Keratinocyte (primary cell): Measurements from ENCODE around the gene PPP1R37. TPM values are rescaled to one million over a fixed set of nuclear protein-coding genes. Genes with fewer than 3 reads are reported as not detected.

Source experiments
- DNase-seq: peaks from one replicate; pipeline ENCODE4 v3.0.0-alpha.2; 2011; ENCODE audit warnings: low read depth, missing footprints, low spot score
- FAIRE-seq: peaks from 2 replicates; lab custom pipeline; 2011; peaks lifted over from hg19 to GRCh38; lab: Jason Lieb, UNC
- H2AFZ ChIP-seq: 2 replicates; pipeline ENCODE4 v1.6.0; 2012; ENCODE audit warnings: low read length, control low read depth, inconsistent platforms; ENCODE audit not compliant: control insufficient read depth
- H3K27ac ChIP-seq: 2 replicates; pipeline ENCODE4 v1.5.1; 2011; ENCODE audit warnings: low read length; ENCODE audit not compliant: control insufficient read depth, insufficient read depth
- H3K27me3 ChIP-seq: 3 replicates; pipeline ENCODE4 v1.6.0; 2011; ENCODE audit warnings: low read length; ENCODE audit not compliant: control insufficient read depth, insufficient read depth; ENCODE audit errors: extremely low read depth
- H3K36me3 ChIP-seq, 2 experiments: 2 replicates in 1 of 2; 3 replicates in 1 of 2; pipeline ENCODE4 v1.5.1; 2011; ENCODE audit warnings: low read length in 2 of 2, mild to moderate bottlenecking in 1 of 2; ENCODE audit not compliant: control insufficient read depth in 2 of 2, insufficient read depth in 2 of 2; ENCODE audit errors: extremely low read depth in 1 of 2
- H3K4me1 ChIP-seq: 3 replicates; pipeline ENCODE4 v1.5.1; 2011; ENCODE audit warnings: low read length; ENCODE audit not compliant: control insufficient read depth, insufficient read depth; ENCODE audit errors: extremely low read depth
- H3K4me2 ChIP-seq: 3 replicates; pipeline ENCODE4 v1.6.0; 2011; ENCODE audit warnings: low read depth, low read length; ENCODE audit not compliant: control insufficient read depth, insufficient read depth; ENCODE audit errors: extremely low read depth
- H3K4me3 ChIP-seq, 3 experiments: fragments of 200-600 bp in 1 of 3; sonication (generic) in 1 of 3; 2 replicates in 2 of 3; 3 replicates in 1 of 3; pipeline ENCODE4 v1.5.1; 2011 to 2016; ENCODE audit warnings: low read length in 3 of 3, mild to moderate bottlenecking in 3 of 3, control low read depth in 2 of 3, inconsistent platforms in 1 of 3, low read depth in 1 of 3, mixed read lengths in 1 of 3, mixed run types in 1 of 3, moderate library complexity in 1 of 3; ENCODE audit not compliant: control insufficient read depth in 2 of 3, insufficient read depth in 2 of 3; ENCODE audit errors: extremely low read depth in 1 of 3
- H3K79me2 ChIP-seq: 2 replicates; pipeline ENCODE4 v1.6.0; 2012; ENCODE audit warnings: low read length; ENCODE audit not compliant: control insufficient read depth, insufficient read depth
- H3K9ac ChIP-seq: 3 replicates; pipeline ENCODE4 v1.6.0; 2011; ENCODE audit warnings: low read length; ENCODE audit not compliant: control insufficient read depth, insufficient read depth; ENCODE audit errors: extremely low read depth
- H3K9me1 ChIP-seq: 3 replicates; pipeline ENCODE4 v1.6.0; 2011; ENCODE audit warnings: low read length; ENCODE audit not compliant: control insufficient read depth, insufficient read depth; ENCODE audit errors: extremely low read depth
- H3K9me3 ChIP-seq: 2 replicates; pipeline ENCODE4 v1.5.1; 2012; ENCODE audit warnings: low read depth, low read length; ENCODE audit not compliant: control insufficient read depth
- H4K20me1 ChIP-seq: 3 replicates; pipeline ENCODE4 v1.6.0; 2011; ENCODE audit warnings: low read length; ENCODE audit not compliant: control insufficient read depth, insufficient read depth; ENCODE audit errors: extremely low read depth
- EZH2 ChIP-seq: IDR thresholded peaks from one replicate; pipeline ENCODE4 v1.6.1; 2012; ENCODE audit warnings: inconsistent platforms, mild to moderate bottlenecking, low read length, moderate library complexity
- dilution Hi-C: fragments of 300-500 bp; cut with MboI; formaldehyde crosslinking; loops from one replicate; pipeline ENCODE4 v1.7.0; 2020; ENCODE audit warnings: low sequenced_read_pairs; ENCODE audit not compliant: extremely low pct_ligation_motif_present
- polyA plus RNA-seq, 5 experiments: library from polyadenylated mRNA; depleted of rRNA in 3 of 5; stranded (reverse) in 3 of 5; stranded (forward) in 1 of 5; unstranded in 1 of 5; fragments of >200 nt; gene quantifications; 1 replicate in 1 of 5; 2 replicates in 3 of 5; 3 replicates in 1 of 5; pipeline versions ENCODE4 v1.2.1 to v1.2.3, GENCODE V29; 2011 to 2012; ENCODE audit warnings: missing spikeins in 2 of 5, low read depth in 1 of 5, low replicate concordance in 1 of 5
- TF ChIP-seq, protein P1 (sequence below), 3 experiments: IDR thresholded peaks in 1 of 3; conservative IDR thresholded peaks in 1 of 3; optimal IDR thresholded peaks in 1 of 3; 2 replicates in 2 of 3; 3 replicates in 1 of 3; pipeline versions ENCODE3 to v1.5.1; 2011; ENCODE audit warnings: low read length in 3 of 3, mild to moderate bottlenecking in 3 of 3, moderate library complexity in 2 of 3, control low read depth in 1 of 3, inconsistent platforms in 1 of 3; ENCODE audit not compliant: insufficient read depth in 2 of 3; ENCODE audit errors: extremely low read depth in 1 of 3

PPP1R37 gene
- polyA plus RNA-seq, 1 donor (not counting 4 experiments of a cell fraction or from before 2014, with no cell fraction given) = 8.6 TPM

DNA sequence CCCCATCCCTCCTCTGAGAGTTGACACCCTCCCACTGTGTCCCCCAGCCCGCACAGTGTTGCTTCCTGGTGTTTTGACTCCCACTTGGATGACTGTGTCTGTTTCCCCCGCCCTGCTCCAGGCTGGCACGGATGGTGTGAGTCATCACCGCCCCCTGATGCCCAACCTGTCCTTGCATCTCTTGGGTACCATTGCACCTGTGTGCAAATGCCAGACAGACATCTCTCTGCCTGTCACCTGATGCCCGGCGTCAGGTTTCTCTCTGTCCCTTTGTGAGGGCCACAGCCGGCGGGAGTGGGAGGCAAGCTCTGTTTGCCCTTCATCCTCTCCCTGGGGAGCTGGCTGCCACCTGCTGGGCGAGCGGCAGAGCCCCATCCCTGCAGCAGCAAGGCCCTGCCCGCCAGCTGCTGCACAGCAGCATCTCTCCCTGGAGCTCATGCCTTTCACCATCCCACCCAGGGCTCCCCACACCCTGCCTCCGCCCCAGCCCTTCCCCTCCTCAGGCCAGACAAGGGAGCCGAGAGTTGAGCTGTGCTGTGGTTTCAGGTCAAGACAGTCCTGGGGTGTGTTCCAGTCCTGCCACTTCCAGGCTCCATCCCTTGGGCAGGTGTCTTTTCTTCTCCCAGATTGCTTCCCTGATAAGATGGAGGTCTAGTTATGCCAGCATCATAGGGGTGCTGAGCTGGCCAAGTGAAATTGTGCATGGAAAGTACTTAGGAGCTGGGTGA is 38.1 kb downstream of the PPP1R37 start:
- no peak overlapping the region for H3K9ac ChIP-seq
- no peak overlapping the region for H3K4me2 ChIP-seq
- H3K36me3 ChIP-seq = peaks cover 0 to 10% of the 10 kb centered on the region in 2 experiments
- no peaks in the 10 kb centered on the region for H3K9me1 ChIP-seq
- no peak overlapping the region for H3K27ac ChIP-seq
- H2AFZ ChIP-seq = no peak overlapping the region
- DNase-seq (no peak), FAIRE-seq (no peak)
- H3K4me1 ChIP-seq = peaks cover 2% of the 10 kb centered on the region
- no peaks in the 10 kb centered on the region for H3K27me3 ChIP-seq
- no peak for TF ChIP-seq EZH2
- TF ChIP-seq, protein P1, sequence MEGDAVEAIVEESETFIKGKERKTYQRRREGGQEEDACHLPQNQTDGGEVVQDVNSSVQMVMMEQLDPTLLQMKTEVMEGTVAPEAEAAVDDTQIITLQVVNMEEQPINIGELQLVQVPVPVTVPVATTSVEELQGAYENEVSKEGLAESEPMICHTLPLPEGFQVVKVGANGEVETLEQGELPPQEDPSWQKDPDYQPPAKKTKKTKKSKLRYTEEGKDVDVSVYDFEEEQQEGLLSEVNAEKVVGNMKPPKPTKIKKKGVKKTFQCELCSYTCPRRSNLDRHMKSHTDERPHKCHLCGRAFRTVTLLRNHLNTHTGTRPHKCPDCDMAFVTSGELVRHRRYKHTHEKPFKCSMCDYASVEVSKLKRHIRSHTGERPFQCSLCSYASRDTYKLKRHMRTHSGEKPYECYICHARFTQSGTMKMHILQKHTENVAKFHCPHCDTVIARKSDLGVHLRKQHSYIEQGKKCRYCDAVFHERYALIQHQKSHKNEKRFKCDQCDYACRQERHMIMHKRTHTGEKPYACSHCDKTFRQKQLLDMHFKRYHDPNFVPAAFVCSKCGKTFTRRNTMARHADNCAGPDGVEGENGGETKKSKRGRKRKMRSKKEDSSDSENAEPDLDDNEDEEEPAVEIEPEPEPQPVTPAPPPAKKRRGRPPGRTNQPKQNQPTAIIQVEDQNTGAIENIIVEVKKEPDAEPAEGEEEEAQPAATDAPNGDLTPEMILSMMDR (optimal IDR thresholded peaks at IDR 0.05 in 1 of 3, IDR thresholded peaks at IDR 0.05 in 1 of 3, conservative IDR thresholded peaks at IDR 0.05 in 1 of 3; ENCODE audit: extremely low read depth in 1 of 3, insufficient read depth in 2 of 3, low read length in 3 of 3) = peak in 2 of 3 experiments; percentile 51 to 53
- H3K4me3 ChIP-seq = no peak overlapping the region
- dilution Hi-C loops = no loop called here
- H3K79me2 ChIP-seq = peaks cover 41% of the 10 kb centered on the region
- H3K9me3 ChIP-seq = no peaks in the 10 kb centered on the region
- peaks cover 6% of the 10 kb centered on the region for H4K20me1 ChIP-seq

DNA sequence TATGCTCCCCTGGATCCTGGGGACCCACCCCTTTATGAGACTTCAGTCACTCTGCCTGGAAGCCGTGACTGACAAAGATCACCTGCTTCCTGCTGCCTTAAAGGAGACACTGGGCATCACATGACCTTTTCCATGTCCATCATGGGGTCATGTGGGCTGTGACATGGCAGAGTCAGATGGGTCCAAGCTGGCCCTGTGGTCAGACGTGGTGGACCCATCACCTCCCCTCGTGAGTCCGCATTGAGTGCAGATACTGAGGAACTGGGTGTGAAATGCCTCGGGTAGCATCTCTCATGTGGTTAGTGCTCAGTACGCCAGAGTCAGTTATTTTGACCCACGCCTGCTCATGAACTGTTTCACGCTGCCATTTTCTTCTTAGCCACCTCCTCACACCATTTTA is 40.7 kb downstream of the PPP1R37 start:
- no peak overlapping the region for H3K4me3 ChIP-seq
- peaks cover 35% of the 10 kb centered on the region for H3K79me2 ChIP-seq
- no peaks in the 10 kb centered on the region for H3K9me3 ChIP-seq
- no peak overlapping the region for H3K9ac ChIP-seq
- no peak overlapping the region for H2AFZ ChIP-seq
- H3K4me2 ChIP-seq = no peak overlapping the region
- no peak for DNase-seq
- H4K20me1 ChIP-seq = peaks cover 3% of the 10 kb centered on the region
- H3K4me1 ChIP-seq = peaks cover 2% of the 10 kb centered on the region
- H3K27me3 ChIP-seq = no peaks in the 10 kb centered on the region
- H3K36me3 ChIP-seq = peaks cover 0 to 7% of the 10 kb centered on the region in 2 experiments
- dilution Hi-C loops = no loop called here
- no peak for TF ChIP-seq EZH2
- TF ChIP-seq, protein P1 (optimal IDR thresholded peaks at IDR 0.05 in 1 of 3, IDR thresholded peaks at IDR 0.05 in 1 of 3, conservative IDR thresholded peaks at IDR 0.05 in 1 of 3; ENCODE audit: extremely low read depth in 1 of 3, insufficient read depth in 2 of 3, low read length in 3 of 3) = no peak
- peaks cover 3% of the 10 kb centered on the region for H3K9me1 ChIP-seq
- H3K27ac ChIP-seq = no peak overlapping the region
- no peak for FAIRE-seq
